ENCODE measurements around the gene CARMIL1.

CARMIL1 gene

DNA sequence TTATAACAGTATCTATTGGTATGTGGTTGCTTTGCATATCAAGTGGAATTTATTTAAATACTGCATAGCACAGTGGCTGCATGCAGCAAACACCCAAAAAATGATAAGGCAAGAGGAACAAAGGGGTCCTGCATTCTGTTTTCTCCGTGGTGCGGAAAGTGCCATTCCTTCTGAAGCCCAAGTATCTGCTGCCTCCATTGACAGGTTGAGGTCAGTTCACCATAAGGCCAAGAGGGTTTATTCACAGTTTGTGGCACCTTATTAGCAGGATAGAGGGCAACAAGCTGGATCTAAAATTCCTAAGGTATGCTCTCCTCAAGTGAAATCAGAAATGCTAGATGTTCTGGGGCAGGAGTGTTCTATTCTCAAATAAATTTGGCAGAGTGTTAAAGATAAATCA, 9.3 kb downstream of the CARMIL1 start:
- TF ChIP-seq, protein P1, sequence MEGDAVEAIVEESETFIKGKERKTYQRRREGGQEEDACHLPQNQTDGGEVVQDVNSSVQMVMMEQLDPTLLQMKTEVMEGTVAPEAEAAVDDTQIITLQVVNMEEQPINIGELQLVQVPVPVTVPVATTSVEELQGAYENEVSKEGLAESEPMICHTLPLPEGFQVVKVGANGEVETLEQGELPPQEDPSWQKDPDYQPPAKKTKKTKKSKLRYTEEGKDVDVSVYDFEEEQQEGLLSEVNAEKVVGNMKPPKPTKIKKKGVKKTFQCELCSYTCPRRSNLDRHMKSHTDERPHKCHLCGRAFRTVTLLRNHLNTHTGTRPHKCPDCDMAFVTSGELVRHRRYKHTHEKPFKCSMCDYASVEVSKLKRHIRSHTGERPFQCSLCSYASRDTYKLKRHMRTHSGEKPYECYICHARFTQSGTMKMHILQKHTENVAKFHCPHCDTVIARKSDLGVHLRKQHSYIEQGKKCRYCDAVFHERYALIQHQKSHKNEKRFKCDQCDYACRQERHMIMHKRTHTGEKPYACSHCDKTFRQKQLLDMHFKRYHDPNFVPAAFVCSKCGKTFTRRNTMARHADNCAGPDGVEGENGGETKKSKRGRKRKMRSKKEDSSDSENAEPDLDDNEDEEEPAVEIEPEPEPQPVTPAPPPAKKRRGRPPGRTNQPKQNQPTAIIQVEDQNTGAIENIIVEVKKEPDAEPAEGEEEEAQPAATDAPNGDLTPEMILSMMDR (IDR thresholded peaks at IDR 0.05), result no peak

DNA sequence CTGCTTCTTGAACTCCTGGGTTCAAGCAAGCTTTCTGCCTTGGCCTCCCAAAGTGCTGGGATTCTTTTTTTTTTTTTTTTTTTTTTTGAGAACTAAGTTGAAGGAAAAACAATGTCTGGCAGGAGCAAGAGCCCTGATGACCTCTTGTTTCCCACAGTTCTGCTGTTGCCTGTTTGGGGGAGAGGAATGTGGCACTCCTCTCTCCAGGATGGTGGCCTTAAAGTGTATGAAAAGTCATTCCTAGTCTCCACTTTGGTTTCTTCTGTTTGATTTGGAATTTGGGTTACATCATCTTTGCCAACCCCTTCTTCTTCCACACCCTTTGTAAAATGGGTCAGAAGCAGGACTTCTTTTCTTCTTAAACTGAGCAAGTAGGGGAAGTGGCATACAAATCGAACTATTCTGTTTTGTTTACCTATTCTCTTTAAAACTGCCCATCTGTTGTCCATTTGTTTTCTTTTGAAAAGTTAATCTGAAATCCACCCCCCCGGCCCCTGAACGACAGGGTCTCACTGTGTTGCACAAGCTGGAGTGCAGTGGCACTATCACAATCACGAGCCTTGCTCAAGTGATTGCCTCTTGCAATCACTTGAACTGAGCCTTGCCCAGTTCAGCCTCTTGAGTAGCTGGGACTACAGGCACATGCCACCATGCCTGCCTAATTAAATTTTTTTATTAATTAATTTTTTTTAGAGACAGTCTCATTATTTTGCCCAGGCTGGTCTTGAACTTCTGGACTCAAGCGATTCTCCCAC, 11.3 kb downstream of the CARMIL1 start:
- TF ChIP-seq, protein P1 (IDR thresholded peaks at IDR 0.05), result no peak

DNA sequence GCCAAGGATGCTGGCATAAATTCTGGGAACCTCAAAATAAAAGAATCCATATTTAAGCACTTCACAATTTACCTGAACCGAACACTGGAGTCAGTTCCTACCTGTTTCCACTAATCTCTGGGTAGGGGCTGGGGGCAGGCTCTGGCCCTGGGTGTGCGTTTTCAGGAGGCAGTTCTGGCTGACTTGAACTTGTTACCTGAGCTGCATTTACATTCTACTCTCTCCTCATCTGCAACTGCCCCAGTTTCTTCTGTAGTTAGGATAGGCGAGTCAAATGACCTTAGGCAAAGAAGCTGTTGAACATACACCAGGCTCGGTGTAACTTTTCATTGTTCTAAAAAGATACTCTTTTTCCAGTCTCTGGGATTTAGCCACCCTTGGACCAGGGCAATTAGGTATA, 13.2 kb downstream of the CARMIL1 start:
- TF ChIP-seq, protein P1 (IDR thresholded peaks at IDR 0.05), result no peak

DNA sequence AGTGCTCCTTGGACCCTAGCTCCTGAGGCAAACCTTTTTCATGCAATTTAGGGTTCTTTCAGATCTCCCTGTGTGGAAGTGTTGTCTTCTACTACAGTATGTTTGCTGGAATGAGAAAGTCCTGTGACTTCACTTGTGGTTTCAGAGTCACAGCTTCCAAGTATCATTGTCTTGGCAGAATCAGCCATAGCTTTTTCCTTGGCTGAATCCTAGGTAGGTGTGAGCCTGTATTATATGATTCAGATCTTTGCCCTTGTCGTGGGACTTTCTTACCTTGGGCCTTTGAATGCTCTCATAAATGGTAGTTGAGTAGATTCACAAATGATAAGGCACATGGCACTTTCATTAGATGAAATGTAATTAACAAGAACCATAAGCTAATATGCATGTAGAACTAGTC, 16.5 kb downstream of the CARMIL1 start:
- TF ChIP-seq, protein P1 (IDR thresholded peaks at IDR 0.05), result no peak

DNA sequence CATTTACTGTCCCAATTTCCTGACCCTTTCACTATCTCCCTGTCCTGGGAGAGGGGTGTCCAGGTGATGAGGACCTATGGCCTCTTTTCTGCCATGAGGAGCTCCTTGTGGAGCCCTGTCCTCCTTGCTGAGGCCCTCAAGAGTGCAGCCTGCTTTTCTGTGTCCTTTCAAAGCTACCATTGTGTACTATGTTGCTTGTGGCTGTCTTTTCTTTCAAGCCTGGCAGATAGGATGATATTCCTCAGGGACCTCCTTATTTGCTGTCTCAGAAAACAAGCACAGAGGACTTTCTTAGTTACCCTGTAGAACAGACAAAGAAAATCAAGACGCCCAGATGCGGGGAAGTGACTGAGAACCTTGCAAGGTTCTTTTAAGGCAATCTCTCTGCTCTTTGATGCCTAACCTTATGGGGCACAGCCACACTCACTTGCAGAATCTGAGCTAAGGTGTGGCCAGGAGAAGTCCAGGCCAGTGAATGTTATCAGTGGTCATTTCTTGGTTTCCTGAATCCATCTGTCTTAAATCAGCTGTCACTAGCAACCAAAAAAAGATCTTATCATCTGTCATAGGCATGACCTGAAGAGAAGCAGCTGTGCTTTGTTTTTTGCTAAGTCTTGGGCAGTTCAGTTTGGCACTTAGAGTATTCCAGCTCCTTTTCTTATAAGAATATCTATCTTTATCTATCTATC, 17.2 kb downstream of the CARMIL1 start:
- TF ChIP-seq, protein P1 (IDR thresholded peaks at IDR 0.05), result no peak

DNA sequence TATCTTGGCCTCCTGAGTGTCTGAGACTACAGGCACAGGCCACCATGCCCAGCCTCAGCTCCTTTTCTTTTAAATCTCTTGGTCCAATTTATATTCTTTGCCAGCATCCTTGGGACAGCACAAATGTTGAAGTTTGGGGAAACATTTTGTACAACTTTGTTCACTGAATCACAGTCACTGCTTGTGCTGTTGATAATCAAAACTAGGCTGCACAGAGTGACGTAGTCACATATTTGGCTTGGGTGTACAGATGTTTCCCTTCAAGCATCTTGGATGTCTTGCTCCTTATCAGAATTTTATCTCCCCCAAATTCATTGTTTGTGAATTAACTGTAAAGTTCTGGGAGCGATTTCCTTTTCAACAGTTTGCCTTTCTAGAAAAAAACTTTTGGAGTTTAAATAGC, 17.9 kb downstream of the CARMIL1 start:
- TF ChIP-seq, protein P1 (IDR thresholded peaks at IDR 0.05), result no peak

DNA sequence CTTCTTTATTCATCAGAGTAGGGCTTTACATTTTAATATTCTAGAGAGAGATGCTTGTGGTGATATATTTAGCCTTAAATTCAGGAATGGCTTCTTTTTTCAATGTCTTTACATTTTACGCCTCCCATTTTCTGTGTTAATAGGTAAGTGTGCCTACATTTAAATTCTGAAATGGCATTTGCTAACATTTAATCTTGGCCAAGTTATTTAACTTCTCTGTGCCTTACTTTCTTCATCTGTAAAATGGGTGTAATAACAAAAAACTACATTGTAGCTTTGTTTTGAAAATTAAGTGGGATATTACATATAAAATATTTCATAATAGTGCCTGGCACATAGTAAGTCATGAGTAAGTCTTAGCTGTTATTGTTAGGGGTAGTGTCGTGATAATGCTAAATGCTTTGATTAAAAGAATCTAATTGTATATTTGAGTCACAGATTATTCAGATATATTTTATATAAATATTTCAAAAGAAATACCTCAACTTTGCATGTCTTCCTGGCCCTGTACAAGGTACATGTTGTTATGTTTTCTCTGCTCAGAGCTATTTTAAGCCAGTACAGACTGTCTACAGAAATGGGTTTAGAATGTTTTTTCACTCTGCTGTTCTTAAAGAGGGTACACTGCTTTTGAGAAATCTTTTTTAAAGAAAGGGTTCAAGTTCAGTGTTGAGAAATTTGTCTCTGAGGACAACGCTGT, 18.8 kb downstream of the CARMIL1 start:
- TF ChIP-seq, protein P1 (IDR thresholded peaks at IDR 0.05), result no peak
